ENCODE data around the gene TRAK1. TPM values are rescaled to one million over a fixed set of nuclear protein-coding genes. Genes with fewer than 3 reads are reported as not detected.
"Not testable (repeated sequence)": the region's sequence is repeated elsewhere in the genome, so short reads cannot be mapped to it uniquely, and the experiment has no call there.

The TRAK1 gene
- polyA plus RNA-seq, 12 donors, result 59.8 to 133 (median 89.3) TPM; not detected in 1

DNA sequence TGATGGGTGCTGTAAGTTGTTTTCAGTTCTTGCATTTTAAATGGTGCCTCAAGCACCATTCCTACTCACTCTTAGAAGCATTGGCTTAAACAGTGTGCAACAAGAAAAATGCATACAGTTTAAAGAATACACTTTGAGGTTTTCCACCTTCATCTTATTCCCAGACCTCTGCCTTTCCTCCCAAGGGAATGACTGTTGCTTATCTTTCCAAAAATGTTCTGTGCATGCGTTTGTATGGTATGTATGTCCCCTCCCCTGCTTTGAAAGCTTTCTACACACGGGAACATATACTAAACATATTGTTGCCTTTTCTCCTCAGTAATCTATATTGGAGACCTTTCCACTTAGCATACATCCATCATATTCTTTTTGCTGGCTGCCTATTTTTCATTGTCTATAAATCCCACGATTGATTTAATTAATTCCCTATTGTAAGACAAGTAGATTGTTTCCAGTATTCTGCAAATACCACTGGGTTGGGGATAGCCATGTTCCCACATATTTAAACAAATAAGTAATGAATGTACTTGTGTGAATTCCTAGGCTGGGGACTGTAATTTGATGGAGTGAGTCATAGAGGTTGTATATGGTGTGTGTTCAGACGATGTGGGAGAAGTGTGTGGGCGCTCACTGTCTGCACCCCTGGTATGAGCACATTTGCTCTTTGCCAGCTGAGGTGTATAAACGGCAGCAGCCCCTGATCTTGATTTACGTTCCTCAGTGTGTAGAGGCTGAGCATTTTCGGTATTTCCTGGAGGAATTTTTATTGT, 5.8 kb downstream of the TRAK1 start:
- DNase-seq, result no peak

DNA sequence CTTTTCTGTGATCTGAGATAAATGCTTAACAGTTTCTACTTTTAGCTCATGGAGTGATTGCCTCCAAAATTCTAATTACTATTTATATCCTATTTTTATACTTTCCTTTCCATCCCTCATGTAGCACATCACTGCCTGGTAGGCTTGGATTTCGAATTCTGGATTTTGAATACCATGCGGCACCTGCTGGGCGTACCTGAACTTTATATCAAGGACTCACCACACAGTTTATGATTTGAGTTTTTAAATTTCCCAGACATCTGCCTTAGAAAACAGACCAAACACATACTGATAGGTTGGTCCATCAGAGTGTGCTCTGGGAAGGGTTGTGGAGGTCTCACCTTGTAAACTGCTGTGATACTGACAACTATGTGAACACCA, 6.4 kb downstream of the TRAK1 start:
- DNase-seq, result no peak

DNA sequence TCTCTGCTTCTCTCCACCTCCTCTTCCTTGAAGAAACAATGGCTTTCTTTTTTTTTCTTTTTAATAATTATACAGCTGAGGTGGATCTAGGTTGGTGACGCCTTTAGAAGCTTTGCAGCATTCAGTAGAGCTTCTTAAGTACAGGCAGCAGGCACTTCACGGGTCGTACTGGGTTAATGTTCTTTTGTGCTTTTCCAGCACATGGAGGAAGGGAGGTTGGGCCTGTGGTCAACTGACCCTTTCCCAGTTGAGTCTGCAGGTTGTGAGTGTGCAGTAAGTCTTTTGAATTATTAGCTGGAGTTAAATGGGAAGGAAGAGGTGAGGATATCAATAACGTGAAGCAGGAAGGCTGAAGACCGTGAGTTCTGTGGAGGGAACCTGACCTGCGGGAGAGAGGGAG, 7.0 kb downstream of the TRAK1 start:
- DNase-seq, result no peak

DNA sequence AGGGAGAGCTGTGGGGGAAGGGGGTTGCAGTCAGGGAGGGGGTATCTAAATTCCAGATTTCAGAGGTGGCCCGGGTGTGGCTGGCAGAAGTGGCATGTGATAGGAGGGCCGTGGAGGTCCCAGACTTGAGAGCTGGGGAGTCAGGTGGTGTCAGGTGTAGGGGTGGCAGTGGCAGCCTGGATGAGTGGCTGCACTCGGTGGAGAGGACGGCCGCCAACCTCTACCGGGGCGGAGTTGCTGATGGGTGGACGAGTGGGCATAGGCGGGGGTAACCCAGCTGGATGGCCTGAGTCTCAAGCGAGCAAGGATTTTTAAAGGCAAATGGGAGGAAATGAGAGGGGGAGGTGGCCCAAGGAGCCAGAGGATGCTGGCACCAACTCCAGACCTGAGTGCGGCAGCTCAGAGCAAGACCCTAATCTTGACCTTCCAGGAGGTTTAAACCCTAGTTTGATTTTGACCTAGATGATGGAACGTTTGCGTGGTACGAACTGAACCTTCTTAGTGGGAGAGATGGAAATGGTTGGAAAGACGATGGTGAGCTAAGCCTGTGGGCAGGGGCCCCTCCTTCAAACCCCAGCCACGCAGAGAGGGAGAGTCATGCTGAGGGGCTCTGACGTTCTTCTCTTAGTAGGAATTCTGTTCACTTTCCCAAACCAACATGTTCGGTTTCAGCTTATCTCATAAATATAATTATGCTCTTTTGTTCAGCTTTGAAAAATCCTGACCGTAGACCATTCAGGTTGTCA, 8.0 kb downstream of the TRAK1 start:
- no peak for DNase-seq

DNA sequence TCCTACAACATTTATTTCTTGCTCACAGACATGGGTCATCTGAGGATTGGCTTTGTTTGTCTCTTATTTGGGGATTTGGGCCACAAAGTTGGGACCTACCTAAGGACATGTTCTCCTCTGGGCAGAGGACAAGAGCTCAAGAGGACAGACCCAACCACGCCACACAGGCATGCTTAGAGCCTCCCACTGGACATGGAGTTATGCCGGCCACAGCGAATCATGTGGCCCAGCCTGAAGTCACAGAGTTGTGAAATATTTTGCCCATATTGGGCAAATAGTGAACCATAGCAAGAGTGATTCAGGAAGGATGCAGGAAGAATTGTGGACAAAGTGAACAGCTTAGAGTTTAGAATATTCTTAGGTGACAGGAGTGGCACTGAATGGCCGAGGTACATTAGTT, 9.9 kb downstream of the TRAK1 start:
- no peak for DNase-seq

DNA sequence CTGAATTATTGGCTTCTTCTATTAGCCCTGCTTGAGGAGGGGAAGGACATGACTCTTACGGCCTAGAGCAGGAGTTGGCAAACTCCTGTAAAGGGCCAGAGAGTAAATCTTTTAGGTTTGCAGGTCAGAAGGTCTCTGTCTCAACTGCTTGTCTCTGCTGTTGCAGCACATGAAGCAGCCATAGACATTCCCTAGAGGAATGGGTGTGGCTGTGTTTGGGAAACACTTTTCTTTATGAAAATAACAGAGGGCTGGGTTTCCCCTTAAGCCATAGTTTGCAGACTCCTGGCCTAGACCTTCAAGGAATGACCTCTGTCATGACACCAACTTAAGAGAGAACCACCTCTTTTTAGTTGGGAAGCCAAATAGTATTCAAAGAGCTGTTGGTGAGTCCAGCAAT, 10.3 kb downstream of the TRAK1 start:
- DNase-seq, result no peak

DNA sequence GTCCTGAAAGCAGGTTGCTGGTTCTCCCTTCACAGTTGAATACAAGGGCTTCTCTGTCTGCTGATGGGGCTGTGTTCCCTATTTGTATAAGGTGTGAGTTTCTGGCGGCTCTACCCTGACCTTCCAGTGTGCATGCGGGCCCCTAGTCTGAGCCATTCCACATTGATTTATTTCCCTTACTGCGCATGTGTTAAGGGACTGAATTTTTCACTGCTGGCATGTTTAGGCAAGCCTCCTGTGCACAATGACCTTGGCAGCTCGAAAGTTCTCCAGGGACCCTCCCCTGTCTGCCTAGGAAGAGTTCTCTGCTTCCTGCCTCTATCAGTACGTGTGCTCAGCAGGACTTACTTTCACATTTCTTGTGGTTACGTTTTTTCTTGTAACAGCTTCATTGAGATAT, 11.4 kb downstream of the TRAK1 start:
- DNase-seq, result no peak

DNA sequence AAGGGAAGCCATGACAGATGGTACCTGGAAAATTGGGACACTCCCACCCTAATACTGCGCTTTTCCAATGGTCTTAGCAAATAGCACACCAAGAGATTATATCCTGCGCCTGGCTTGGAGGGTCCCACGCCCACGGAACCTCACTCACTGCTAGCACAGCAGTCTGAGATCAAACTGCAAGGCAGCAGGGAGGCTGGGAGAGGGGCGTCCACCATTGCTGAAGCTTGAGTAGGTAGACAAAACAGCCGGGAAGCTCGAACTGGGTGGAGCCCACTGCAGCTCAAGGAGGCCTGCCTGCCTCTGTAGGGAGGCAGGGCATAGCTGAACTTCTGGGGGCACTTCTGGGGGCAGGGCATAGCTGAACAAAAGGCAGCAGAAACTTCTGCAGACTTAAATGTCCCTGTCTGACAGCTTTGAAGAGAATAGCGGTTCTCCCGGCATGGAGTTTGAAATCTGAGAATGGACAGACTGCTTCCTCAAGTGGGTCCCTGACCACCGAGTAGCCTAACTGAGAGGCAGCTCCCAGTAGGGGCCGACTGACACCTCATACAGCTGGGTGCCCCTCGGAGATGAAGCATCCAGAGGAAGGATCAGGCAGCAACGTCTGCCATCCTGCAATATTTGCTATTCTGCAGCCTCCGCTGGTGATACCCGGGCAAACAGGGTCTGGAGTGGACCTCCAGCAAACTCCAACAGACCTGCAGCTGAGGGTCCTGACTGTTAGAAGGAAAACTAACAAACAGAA, 12.9 kb downstream of the TRAK1 start:
- DNase-seq, result not testable (repeated sequence)

DNA sequence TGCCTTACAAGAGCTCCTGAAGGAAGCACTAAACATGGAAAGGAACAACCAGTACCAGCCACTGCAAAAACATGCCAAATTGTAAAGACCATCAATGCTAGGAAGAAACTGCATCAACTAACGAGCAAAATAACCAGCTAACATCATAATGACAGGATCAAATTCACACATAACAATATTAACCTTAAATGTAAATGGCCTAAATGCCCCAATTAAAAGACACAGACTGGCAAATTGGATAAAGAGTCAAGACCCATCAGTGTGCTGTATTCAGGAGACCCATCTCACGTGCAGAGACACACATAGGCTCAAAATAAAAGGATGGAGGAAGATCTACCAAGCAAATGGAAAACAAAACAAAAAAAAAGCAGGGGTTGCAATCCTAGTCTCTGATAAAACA, 14.8 kb downstream of the TRAK1 start:
- not testable (repeated sequence) for DNase-seq

DNA sequence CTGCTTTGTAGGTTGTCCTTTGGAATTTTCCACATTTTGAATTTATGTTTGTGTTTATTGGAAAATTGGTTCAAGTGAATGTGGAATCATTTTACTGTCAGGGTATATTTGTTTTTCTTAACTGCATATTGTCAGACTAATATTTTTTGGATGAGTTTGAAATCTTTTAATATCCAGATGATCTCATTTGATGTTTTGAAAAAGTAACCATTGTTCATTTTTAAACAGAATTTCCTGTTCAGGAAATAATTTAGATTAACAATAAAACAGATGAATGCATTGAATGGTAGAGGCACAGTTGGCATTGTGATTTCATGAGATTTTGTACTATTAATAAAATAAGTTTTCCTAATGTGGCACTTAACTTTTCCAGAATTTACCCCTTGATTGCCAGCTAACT, 15.5 kb downstream of the TRAK1 start:
- no peak for DNase-seq

DNA sequence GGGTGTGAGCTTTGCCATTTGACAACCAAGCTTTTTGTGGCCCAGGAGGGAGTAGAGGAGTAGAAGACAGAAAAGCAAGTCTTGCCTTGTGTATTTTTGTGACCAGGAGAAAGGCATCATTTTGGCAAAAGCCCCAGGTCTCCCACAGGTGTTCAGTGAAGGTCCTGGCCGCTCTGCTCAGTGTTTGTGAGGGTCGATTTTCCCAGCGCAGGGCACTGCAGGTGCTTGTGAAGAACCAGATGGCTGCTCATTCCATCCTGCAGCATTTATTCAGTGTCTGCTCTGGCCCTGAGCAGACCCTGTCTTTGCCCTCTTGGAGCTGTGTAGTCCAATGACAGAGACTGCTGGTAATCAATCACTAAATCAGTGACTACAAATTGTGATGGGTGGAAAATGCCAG, 19.5 kb downstream of the TRAK1 start:
- DNase-seq, result no peak

DNA sequence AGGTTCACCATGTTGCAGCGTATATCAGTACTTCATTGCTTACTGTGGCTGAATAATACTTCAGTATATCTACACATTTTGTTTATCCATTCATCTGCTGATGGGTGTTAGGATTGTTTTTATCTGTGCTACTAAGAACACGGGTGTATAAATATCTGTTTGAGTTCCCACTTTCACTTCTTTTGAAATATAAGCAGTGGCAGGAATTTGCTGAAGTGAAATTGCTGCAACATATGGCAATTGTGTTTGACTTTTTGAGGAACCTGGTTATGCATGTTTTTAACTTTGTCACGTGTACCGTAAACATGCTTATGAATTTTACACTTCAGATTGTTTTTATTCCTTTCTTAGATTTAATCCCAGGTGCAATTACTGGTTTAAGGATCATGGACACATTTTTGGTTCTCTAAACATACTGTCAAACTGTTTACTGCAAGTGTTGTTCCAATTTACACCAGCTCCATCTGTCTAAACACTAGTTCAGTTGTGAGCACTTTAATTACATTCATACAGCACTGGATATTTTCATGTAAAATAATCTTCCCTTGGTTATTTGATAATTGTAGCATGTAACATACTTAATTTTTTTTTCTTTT, 23.1 kb downstream of the TRAK1 start:
- no peak for DNase-seq

DNA sequence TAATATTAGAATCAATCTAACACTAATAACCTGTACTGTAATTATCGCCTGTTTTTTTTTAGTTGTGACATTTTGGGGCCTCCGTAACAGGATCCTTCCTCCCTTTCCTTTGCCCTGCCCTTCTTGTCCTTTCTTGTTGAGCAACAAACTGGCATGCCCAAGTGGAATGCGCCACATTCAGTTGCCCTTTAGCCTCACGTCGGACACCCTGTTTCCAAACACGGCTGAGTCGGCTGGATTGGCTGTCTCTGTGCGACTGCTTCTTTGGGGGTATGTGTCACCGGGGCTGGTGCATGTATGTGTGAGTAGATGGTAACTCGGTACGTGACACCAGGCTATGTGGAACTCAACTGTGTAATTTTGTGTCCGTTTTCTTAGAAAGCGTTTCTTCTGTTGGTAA, 24.1 kb downstream of the TRAK1 start:
- no peak for DNase-seq

DNA sequence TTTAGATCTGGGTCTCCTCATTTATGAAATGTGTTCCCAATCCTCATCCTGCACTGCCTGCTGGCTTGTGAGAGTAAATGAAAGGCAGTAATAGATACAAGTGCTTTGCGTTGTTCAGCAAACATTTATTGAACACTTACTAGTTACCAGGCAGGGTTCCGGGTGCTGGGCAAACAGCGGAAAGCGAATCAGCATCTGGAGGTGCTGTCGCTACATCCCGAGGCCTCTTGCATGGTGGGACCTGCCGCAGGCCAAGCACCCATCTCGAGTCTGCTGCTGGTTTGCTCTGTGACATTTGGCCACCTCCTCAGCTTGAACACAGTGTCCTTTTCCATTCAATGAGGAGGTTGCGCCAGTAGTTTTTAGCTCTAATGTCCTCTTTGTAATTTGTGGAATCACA, 24.8 kb downstream of the TRAK1 start:
- DNase-seq, result no peak

DNA sequence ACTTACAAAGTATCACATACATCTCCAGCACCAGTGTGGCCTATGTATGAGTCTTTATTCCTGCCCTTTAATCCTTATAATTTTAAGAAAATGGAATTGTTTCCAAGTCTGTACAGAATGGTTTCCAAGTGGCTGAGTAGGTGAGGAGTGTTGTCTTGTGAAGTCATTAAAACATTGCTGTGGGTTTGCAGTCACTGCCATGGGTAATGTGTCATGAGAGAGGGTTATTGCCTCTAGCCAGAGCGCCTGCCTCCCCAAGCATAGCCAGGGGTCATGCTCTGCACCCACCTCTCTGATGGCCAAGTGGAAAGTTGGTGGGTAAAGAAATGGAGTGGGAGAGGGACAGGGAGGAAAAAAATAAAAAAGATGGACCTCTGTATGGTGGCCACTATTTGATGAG, 25.3 kb downstream of the TRAK1 start:
- DNase-seq, result no peak

DNA sequence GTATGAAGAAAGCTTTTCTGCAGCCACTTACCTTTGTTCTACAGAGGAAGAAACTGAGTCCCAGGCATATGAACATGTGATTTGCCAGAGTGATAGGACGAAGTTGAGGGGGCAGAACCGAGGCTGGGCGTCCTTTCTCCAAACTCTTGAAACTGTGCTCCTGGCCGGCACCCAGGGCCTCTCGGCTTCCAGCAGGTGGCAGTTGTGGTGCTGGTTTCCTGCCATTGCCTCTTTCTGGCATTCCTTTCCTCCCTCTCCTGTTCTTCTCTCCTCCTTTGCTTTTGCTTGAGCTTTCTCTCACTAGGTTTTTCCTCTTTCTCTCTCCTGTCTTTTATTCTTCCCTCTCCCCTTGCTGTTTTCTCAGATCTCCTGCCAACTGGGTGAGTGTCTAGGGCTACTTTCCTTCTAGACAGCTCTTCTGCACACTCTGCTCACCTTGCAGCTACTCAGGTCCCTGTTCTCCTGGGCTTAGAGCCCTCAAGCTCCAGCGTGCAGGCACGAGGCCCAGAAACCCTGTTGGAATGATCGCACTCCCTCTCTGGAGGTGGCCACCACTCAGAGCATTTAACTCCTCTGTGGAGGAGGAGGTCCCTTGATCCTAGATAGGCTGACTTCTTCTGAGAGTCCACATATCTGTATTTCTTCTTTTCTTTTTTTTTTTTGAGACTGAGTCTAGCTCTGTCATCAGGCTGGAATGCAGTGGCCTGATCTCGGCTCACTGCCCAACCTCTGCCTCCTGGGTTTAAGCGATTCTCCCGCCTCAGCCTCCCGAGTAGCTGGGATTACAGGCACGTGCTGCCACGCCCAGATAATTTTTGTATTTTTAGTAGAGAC, 26.2 kb downstream of the TRAK1 start:
- DNase-seq, result no peak

DNA sequence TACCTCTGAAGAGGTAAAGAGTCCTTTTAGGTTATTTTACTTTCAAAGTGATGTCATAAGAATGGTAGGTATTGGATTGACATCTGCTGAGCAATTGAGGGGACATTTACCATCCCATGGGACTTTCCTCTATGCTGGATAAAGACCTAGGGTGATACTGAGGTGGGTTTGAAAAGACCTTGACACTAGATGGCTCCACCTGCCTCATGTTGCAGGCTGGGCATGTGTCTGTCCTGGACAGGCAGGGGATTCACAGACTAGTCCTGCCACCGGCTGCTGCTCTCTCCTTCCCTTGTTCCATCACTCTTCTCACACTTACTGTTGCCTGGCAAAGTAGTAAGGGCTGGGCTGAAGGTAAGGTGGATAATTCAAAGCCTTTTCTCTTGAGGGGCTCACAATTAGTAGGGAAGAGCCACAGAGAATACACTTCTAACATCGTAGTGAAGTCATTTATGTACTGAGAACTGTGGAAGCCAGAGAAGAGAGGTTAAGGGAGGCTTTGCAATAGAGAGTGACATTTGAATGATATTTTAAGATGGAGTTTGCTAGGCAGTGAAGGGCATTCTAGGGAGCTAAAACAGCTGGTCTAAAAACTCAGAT, 27.7 kb downstream of the TRAK1 start:
- no peak for DNase-seq

DNA sequence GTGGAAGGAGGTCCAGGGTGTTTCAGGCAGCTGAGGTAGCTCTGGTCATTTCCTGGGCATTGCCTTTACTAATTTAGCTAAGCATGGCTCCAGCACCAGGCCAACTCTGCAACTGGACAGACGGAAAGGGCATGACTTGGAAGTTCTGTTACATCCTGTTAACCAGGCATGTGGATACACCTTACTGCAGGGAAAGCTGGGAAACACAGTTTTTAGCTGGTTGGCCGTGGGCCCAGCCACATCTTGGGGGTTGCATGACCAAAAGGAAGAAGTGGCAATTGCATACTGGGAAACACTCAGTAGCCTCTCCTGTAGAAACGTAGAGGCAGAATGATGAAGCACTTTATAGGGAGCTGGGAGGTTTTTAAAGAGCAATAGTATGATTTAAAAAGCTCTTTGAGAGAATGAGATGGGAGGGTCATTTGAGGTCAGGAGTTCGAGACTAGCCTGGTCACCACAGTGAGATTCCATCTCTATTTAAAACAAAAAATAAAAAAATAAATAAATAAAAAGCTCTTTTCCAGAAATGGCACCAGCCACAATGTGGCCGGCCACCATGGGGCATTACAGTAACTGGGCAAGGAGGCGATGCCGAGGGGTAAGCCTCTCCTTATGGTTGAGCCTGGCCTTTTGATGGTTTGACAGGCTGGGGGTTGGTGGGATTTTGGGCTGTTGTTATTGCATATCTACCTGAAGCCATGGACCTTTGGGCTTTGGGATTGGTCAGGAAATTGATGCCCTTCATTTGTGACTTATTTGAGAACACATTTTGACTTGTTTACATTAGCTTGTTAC, 28.6 kb downstream of the TRAK1 start:
- no peak for DNase-seq

DNA sequence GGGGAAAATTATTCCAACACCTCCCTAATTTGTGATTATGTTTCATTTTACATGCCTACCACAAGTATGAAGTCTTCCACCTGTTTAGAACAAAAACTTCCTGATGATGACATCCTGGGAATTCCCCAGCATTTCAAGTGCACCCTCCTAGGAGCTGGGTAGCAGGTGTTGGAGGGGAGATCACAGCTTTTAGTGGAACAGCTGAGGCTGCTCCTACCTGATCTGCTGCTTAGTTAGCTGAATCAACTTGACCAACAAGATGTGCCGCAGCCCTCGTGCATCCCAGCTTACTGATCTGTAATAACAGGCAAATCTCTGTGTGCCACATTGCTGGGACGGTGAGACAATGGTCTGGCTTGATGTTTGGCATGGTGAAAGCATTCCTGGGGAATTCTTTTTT, 29.7 kb downstream of the TRAK1 start:
- DNase-seq, result no peak
